Thyroid gland (tissue), 4 donors: ENCODE data around the gene ZNF682. TPM values are rescaled to one million over a fixed set of nuclear protein-coding genes. Genes with fewer than 3 reads are reported as not detected.
A peak's percentile ranks its signal among the peaks of the same experiment; 100 is the strongest.
"Not testable (repeated sequence)": the region's sequence is repeated elsewhere in the genome, so short reads cannot be mapped to it uniquely, and the experiment has no call there.

Source experiments
- DNase-seq, 2 donors: peaks; one replicate each; pipeline ENCODE4 v3.0.0-alpha.2; 2019
- H3K27ac ChIP-seq, 3 donors: fragments of 200-600 bp; sonication (generic); 1 replicate in 2 of 3; 2 replicates in 1 of 3; pipeline ENCODE4 v1.5.1; 2016 to 2019; ENCODE audit warnings: mild to moderate bottlenecking in 1 of 3, moderate library complexity in 1 of 3
- H3K27me3 ChIP-seq: fragments of 200-600 bp; sonication (generic); one replicate; pipeline ENCODE4 v1.5.1; 2019
- H3K36me3 ChIP-seq, 2 donors: fragments of 200-600 bp; sonication (generic); one replicate each; pipeline ENCODE4 v1.5.1; 2016 to 2019
- H3K4me1 ChIP-seq, 2 donors: fragments of 200-600 bp; sonication (generic); one replicate each; pipeline ENCODE4 v1.5.1; 2017 to 2019
- H3K4me3 ChIP-seq, 3 donors: fragments of 200-600 bp; sonication (generic); replicated peaks in 1 of 3; 1 replicate in 2 of 3; 2 replicates in 1 of 3; pipeline ENCODE4 v1.5.1; 2016; ENCODE audit warnings: mild to moderate bottlenecking in 1 of 3
- H3K9me3 ChIP-seq: fragments of 200-600 bp; sonication (generic); one replicate; pipeline ENCODE4 v1.5.1; 2017
- CTCF ChIP-seq, 6 experiments: fragments of 200-600 bp in 3 of 6; fragments of 450-650 bp in 3 of 6; sonication (generic) in 3 of 6; IDR thresholded peaks; one replicate each; pipeline ENCODE4 v1.5.1; 2016 to 2019; ENCODE audit warnings: antibody characterized with exemption in 6 of 6, mild to moderate bottlenecking in 2 of 6, inconsistent platforms in 1 of 6, moderate library complexity in 1 of 6
- POLR2A ChIP-seq, 2 donors: fragments of 450-650 bp; IDR thresholded peaks; one replicate each; pipeline ENCODE4 v1.6.1; 2017; ENCODE audit warnings: antibody characterized with exemption in 2 of 2, mild to moderate bottlenecking in 2 of 2, moderate library complexity in 1 of 2
- WGBS, 2 donors: methylation state at CpG; one replicate each; pipeline ENCODE4 v1.1.5; 2017; 5-methylcytosine and 5-hydroxymethylcytosine counted together
- intact Hi-C: fragments of 100-400 bp; cut with DNase I; formaldehyde crosslinking; loops from one replicate; pipeline ENCODE4 v1.15.1; 2023
- total RNA-seq, 4 donors: library from RNA; depleted of rRNA; stranded (reverse); fragments of >200 nt; gene quantifications; one replicate each; pipeline ENCODE4 v1.2.3, GENCODE V29; 2016

The ZNF682 gene
- total RNA-seq, 4 donors from 2014 or later, result 11.4 to 20.4 (median 12.1) TPM

- 67 to 71% methylated on average over 3 of the region's 3 CpGs for WGBS, 2 donors
- peaks cover 16 to 32% of the 10 kb centered on the region in 2 donors for H3K4me1 ChIP-seq
- intact Hi-C loops, result no loop called here
- no peak overlapping the region for H3K27ac ChIP-seq
- H3K27me3 ChIP-seq, result no peaks in the 10 kb centered on the region
- no peak for DNase-seq
- H3K36me3 ChIP-seq, result no peaks in the 10 kb centered on the region
- TF ChIP-seq POLR2A (IDR thresholded peaks at IDR 0.05) (no peak), CTCF (IDR thresholded peaks at IDR 0.05) (no peak)
- H3K4me3 ChIP-seq, result no peak overlapping the region
- no peaks in the 10 kb centered on the region for H3K9me3 ChIP-seq
Measured at GRCh38 chr19:20066861-20067260, 27.6 kb upstream of the ZNF682 start.

- TF ChIP-seq CTCF (IDR thresholded peaks at IDR 0.05), result no peak
- no peak for TF ChIP-seq POLR2A (IDR thresholded peaks at IDR 0.05)
- peaks cover 0 to 7% of the 10 kb centered on the region in 2 donors for H3K4me1 ChIP-seq
- intact Hi-C loops, result no loop called here
- no peaks in the 10 kb centered on the region for H3K9me3 ChIP-seq
- H3K36me3 ChIP-seq, result no peaks in the 10 kb centered on the region
- DNase-seq, result no peak
- WGBS, 2 donors, result 76 to 79% methylated on average over 1 of the region's 1 CpG
- H3K27ac ChIP-seq, result no peak overlapping the region
- no peaks in the 10 kb centered on the region for H3K27me3 ChIP-seq
- no peak overlapping the region for H3K4me3 ChIP-seq
Measured at GRCh38 chr19:20060282-20060681, 21.0 kb upstream of the ZNF682 start.

- H3K27me3 ChIP-seq, DNase-seq, H3K9me3 ChIP-seq, H3K27ac ChIP-seq, intact Hi-C loops, H3K4me3 ChIP-seq, H3K36me3 ChIP-seq, H3K4me1 ChIP-seq: not testable (repeated sequence)
Measured at GRCh38 chr19:20058738-20059137, 19.4 kb upstream of the ZNF682 start.

- Histone ChIP-seq H3K27ac (peak overlapping the region; percentile 69 to 81 (median 73)), H3K4me1 (peaks cover 5 to 6% of the 10 kb centered on the region in 2 donors), H3K27me3 (no peaks in the 10 kb centered on the region), H3K9me3 (no peaks in the 10 kb centered on the region), H3K36me3 (no peaks in the 10 kb centered on the region), H3K4me3 (peak overlapping the region; percentile 3 to 63 (median 39))
- intact Hi-C loops, result no loop called here
- peak; percentile 99 for DNase-seq
- TF ChIP-seq CTCF (IDR thresholded peaks at IDR 0.05) (peak in 3 of 6 experiments; percentile 10 to 30 (median 12)), POLR2A (IDR thresholded peaks at IDR 0.05) (peak in 1 of 2 donors; percentile 88)
- WGBS, 2 donors, result 1% methylated on average over 23 to 37 of the region's 43 CpGs
Measured at GRCh38 chr19:20051841-20052768, 12.8 kb upstream of the ZNF682 start.

DNA sequence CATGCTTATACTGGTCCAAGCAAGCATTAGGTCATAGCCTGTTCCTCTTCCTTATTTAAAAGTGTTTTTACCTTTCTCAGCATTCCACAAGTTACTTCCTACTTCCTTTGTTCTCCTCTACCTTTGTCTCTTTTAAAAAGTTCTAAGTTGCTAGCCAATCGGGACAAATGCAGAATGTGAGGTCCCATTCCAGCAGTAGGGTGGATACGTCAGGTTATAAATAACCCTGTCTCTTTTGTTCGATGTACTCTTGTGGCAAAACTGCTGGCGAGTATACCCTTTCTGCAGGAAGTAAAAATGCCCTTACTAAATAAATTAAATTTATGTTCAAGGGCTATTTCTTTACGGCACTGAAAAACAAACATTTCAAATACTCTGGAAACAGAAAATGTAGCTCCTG is 6.4 kb upstream of the ZNF682 start:
- H3K9me3 ChIP-seq, H3K36me3 ChIP-seq, H3K27me3 ChIP-seq, H3K4me1 ChIP-seq, H3K4me3 ChIP-seq, intact Hi-C loops, DNase-seq, H3K27ac ChIP-seq: not testable (repeated sequence)
- 76 to 78% methylated on average over 5 of the region's 5 CpGs for WGBS, 2 donors

GRCh38 chr19:20044663-20045062 is 5.4 kb upstream of the ZNF682 start:
- Histone ChIP-seq H3K4me1 (no peaks in the 10 kb centered on the region), H3K27me3 (no peaks in the 10 kb centered on the region), H3K4me3 (no peak overlapping the region), H3K9me3 (no peaks in the 10 kb centered on the region), H3K36me3 (no peaks in the 10 kb centered on the region), H3K27ac (no peak overlapping the region)
- intact Hi-C loops, result no loop called here
- 67% methylated on average over 3 of the region's 3 CpGs for WGBS, 2 donors
- no peak for TF ChIP-seq CTCF (IDR thresholded peaks at IDR 0.05)
- no peak for TF ChIP-seq POLR2A (IDR thresholded peaks at IDR 0.05)
- DNase-seq, result no peak
